CD4-positive, alpha-beta T cell treated with Interleukin-12 subunit alpha and Interleukin-12 subunit beta, for 1 hour (primary cell): Measurements from ENCODE around the gene SLC29A2.
A peak's percentile ranks its signal among the peaks of the same experiment; 100 is the strongest.

Experiments
- DNase-seq: peaks from one replicate; pipeline ENCODE4 v3.0.0-alpha.2; 2020

The SLC29A2 gene

DNA sequence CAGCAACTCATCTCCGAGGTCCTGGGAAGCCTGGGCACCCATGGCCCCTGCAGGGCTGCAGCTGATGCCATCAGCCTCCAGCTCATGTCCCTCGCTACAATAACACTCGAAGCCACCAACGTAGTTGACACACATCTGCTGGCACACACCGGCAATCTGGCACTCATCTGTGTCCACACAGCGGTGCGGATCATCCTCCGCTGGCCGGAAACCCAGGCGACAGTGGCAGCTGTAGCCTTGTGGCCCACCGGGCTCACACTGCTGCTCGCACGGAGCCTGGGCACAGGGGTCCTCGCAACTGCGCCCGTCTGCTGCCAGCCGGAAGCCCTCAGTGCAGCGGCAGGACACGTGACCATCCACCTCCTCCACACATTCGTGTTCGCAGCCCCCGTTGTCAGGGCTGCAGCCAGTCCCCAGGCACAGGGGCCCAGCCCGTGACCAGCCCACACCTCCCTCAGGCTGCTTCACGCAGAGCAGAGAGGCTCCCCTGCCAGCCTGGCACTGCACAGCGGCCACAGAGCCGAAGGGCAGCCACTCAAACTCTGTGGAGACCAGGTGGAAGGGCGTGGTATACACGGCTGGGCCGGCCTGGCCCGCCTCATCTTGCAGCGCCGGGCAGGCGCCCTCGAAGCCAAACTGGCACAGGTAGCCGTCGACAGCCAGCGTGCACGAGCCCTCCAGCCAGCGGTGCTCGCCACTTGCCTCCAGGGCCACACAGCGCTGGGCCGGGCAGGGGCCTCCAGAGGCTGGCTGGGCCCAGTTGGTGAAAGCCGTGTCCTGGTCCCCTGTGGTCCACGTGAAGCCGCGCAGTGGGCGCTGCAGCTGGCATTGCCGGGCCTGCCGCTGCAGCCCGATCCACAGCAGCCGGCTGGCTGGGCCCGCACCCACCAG is 55.4 kb downstream of the SLC29A2 start:
- DNase-seq, result no peak

DNA sequence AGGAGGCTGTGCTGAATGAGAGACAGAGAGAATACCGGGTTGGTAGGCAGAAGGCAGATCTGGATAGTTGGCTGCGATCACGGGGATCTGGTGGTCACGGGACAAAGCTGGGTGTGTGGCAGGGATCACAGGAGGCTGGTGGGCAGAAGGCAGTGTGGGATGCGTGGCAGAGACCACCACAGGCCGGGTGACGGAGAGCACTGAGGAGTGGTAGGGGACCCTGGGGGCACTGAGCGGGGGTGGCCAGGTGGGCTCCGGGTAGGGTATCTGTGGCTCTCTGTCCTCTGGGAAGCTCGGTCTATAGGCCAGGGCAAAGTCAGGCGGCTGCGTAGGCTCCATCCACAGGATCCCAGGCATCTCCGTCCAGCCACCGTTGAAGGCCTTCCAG is 56.1 kb downstream of the SLC29A2 start:
- DNase-seq, result no peak

DNA sequence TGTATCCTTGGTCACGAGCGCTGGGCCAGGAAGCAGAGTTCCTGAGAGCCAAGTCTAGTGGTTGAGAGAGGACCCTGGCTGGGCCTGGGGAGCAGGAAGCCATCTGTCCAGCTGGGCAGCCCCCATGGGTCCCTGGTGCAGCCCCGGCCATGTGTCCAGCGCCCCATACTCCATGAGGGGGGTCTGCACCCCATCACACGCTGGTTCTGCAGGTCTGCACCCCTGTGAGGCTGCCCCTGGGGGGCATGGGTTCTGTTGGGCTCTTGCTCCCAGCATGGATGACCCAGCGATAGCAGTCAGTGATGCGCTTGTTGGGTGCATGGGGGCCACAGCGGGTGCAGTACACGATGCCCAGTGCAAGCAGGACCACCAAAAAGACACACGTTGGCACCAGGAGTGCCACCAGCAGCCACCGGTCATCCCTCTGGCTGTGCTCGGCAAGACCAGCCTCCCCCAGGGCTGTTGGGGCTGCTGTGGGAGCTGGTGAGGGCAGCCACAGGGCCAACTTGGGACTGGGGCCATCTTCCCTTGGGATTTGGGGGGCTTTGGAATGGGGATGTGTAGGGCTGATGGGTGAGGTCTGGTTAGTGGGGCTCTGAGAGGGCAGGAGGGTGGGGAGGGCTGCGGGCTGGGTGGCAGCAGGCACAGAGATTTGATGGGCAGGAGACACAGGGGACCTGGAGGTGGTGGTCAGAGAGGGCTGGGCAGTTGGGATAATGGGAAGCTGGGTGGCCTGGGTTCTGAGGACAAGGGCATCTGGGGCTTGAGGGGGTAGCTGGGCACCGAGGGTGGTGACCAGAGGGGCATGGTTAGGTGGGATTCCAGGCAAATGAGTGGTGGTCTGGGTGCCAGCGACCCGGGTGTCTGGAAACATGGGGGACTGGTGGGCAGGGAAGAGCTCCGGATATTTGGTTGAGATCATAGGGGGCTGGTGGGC is 56.7 kb downstream of the SLC29A2 start:
- no peak for DNase-seq

DNA sequence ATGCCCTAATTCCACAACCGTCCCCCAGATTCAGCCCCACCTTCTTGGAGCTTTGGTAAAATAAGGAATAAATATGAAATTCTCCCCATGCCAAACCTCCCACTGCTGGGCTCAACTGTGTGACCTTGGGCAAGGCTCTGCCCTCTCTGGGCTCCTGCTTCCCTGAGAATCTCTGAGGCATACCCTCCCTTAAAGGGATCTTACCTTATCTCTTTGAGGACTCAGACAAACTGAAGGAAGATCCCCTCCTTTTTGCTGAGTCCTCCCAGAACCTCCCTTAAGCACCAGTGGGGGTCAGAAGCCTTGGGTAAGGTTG is 57.4 kb downstream of the SLC29A2 start:
- no peak for DNase-seq

DNA sequence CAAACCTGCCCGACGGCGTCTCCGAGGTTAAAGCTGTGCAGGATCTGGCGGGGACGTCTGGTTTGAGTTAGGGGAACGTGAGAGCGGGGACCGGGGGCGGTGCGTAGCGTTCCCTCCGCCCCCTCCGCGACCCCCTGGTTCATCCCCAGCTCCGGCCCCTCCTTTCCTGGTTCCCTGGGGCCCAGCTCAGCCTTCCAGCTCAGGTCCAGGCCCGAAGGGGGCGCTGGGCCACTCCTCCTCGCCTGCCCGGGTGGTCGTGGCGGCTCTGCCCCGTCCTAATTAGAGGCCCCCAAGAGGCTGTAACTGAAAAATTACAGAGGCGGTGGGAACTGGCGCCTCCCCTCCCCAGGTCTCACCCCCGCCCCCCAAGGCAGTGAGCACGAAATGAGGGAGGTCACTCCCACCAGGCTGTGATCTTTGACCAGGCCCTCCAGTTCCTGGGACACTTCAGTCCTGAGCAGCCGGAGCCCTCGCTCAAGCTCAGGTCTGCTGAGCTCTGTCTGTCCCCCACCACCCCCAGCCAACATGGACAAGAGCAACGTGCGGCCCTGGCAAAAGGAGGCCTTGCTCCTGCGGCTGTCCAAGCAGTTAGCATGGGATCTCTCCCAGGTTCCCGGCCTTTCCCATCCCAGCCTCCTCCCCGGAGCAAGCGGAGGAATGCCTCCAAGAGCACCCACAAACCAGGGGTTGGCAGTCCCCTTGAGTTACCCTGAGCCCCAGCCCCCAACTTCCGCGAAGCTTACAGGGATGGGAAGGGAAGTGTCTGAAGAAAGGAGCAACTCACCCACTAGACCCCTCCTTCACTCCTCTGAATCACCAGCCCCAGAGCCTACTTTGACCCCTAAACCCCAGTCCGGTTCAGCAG is 58.0 kb downstream of the SLC29A2 start:
- DNase-seq, result no peak

DNA sequence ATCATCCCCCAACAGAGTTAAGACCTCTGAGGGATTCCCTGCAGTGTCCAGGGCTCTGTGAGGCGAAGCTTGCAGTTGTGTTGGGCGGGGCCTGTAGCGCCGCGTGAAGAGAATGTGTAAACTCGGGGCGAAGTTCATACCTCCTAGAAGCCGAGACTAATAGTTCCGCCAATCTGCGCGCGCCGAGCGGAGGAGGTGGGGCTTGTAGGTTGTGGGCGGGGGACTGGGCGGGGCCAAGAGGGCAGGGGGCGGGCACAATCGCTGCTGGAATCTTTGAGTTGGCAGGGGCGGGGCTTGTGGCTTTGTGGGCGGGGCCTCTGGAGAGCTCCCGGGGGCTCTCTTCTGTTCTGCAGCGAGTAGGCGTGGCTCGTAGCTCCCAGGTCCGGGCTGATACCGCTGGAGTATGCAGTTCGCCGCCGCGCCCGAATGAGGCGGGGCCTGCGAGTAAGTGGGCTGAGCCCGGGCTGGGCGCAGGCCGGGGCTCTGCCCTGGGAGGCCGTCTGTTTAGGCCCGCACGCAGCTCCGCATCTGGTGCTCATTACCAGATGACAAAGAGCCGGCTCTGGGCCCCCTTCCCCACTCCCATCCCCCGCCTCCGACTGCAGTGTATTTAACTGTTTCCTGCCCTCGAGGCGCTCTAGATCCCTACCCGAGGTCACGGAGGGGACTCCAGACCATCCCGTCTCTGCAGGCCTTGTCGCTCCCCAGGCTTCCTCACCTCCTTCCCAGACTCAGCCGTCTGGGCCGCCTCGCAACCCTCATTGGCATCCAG is 58.8 kb downstream of the SLC29A2 start:
- DNase-seq, result peak; percentile 99
